IMR-90 (cell line): ENCODE data around the gene PTPRU. TPM values are rescaled to one million over a fixed set of nuclear protein-coding genes. Genes with fewer than 3 reads are reported as not detected.

Experiments used
- ATAC-seq: fragments of 200-7000 bp; cut with Tn5 transposase; 2 replicates; pipeline ENCODE4 v1.9.1; 2020; ENCODE audit warnings: low read depth, mild to moderate bottlenecking, moderate library complexity
- BruUV-seq: library from RNA; stranded (reverse); fragments of 400-500 nt; replicated peaks from 2 replicates; lab custom pipeline; 2021; lab: Mats Ljungman, UMichigan
- CTCF ChIA-PET: fragments of 300-600 bp; formaldehyde crosslinking; extraction: SDS; loops from one replicate; lab custom pipeline; 2021; ENCODE audit warnings: antibody characterized with exemption; lab: Yijun Ruan, JAX
- POLR2A ChIA-PET: fragments of 300-600 bp; sonication (Branson Sonifier 250); formaldehyde crosslinking; loops from one replicate; lab custom pipeline; 2022; ENCODE audit warnings: antibody characterized with exemption; ENCODE audit not compliant: unreplicated experiment; lab: Charles Lee
- DNase-seq: peaks from one replicate; pipeline ENCODE4 v3.0.0; 2013
- H2AFZ ChIP-seq: replicated peaks from 2 replicates; pipeline ENCODE3; 2013; ENCODE audit warnings: low read length, mild to moderate bottlenecking; ENCODE audit not compliant: poor library complexity
- H2AK5ac ChIP-seq: 2 replicates; pipeline ENCODE4 v1.6.1; 2013; ENCODE audit warnings: low read depth, low read length, inconsistent platforms
- H2AK9ac ChIP-seq: replicated peaks from 2 replicates; pipeline ENCODE3; 2013; ENCODE audit warnings: mild to moderate bottlenecking, low read depth, low read length, moderate library complexity; ENCODE audit not compliant: poor library complexity
- H2BK120ac ChIP-seq: 2 replicates; pipeline ENCODE4 v1.6.1; 2013; ENCODE audit warnings: low read depth, low read length, inconsistent platforms
- H2BK15ac ChIP-seq: 3 replicates; pipeline ENCODE4 v1.6.1; 2013; ENCODE audit warnings: low read depth, low read length, inconsistent platforms
- H2BK20ac ChIP-seq: 2 replicates; pipeline ENCODE4 v1.6.1; 2013; ENCODE audit warnings: low read depth, mild to moderate bottlenecking, inconsistent platforms, low read length, moderate library complexity
- H2BK5ac ChIP-seq: 2 replicates; pipeline ENCODE4 v1.6.1; 2013; ENCODE audit warnings: mild to moderate bottlenecking, low read depth, low read length, inconsistent platforms; ENCODE audit not compliant: poor library complexity, severe bottlenecking
- H3K14ac ChIP-seq: replicated peaks from 2 replicates; pipeline ENCODE4 v1.6.1; 2013; ENCODE audit warnings: low read depth, low read length, inconsistent platforms
- H3K18ac ChIP-seq: 2 replicates; pipeline ENCODE4 v1.6.1; 2013; ENCODE audit warnings: low read depth, low read length, control low read depth
- H3K23ac ChIP-seq: 2 replicates; pipeline ENCODE4 v1.6.1; 2013; ENCODE audit warnings: low read depth, low read length, inconsistent platforms
- H3K27ac ChIP-seq: 2 replicates; pipeline ENCODE4 v1.5.1; 2013; ENCODE audit warnings: mild to moderate bottlenecking, control low read depth, low read length; ENCODE audit not compliant: insufficient read depth
- H3K27me3 ChIP-seq: 2 replicates; pipeline ENCODE4 v1.6.1; 2013; ENCODE audit warnings: low read length; ENCODE audit not compliant: control insufficient read depth, insufficient read depth
- H3K36me3 ChIP-seq: 2 replicates; pipeline ENCODE4 v1.6.1; 2013; ENCODE audit warnings: low read length, mixed read lengths; ENCODE audit not compliant: control insufficient read depth, insufficient read depth
- H3K4ac ChIP-seq: 2 replicates; pipeline ENCODE4 v1.6.1; 2013; ENCODE audit warnings: low read depth, low read length, inconsistent platforms
- H3K4me1 ChIP-seq: 2 replicates; pipeline ENCODE4 v1.6.1; 2013; ENCODE audit warnings: low read length, mixed read lengths; ENCODE audit not compliant: control insufficient read depth, insufficient read depth
- H3K4me2 ChIP-seq: 2 replicates; pipeline ENCODE4 v1.6.1; 2013; ENCODE audit warnings: low read depth, mild to moderate bottlenecking, control low read depth, low read length, moderate library complexity
- H3K4me3 ChIP-seq: 2 replicates; pipeline ENCODE4 v1.5.1; 2013; ENCODE audit warnings: low read depth, mild to moderate bottlenecking, control low read depth, low read length, moderate library complexity; ENCODE audit not compliant: insufficient read depth
- H3K56ac ChIP-seq: 2 replicates; pipeline ENCODE4 v1.6.1; 2013; ENCODE audit warnings: low read length, inconsistent platforms; ENCODE audit not compliant: insufficient read depth; ENCODE audit errors: extremely low read depth
- H3K79me1 ChIP-seq, 2 experiments: 2 replicates each; pipeline ENCODE4 v1.6.1; 2013; ENCODE audit warnings: low read length in 2 of 2, inconsistent platforms in 1 of 2, low read depth in 1 of 2
- H3K9ac ChIP-seq: 2 replicates; pipeline ENCODE4 v1.6.1; 2013; ENCODE audit warnings: low read depth, low read length, control low read depth
- H3K9me1 ChIP-seq: 2 replicates; pipeline ENCODE4 v1.6.1; 2013; ENCODE audit warnings: low read length, inconsistent platforms; ENCODE audit not compliant: insufficient read depth
- H3K9me3 ChIP-seq: 2 replicates; pipeline ENCODE4 v1.6.1; 2013; ENCODE audit warnings: low read length; ENCODE audit not compliant: control insufficient read depth, insufficient read depth
- H4K20me1 ChIP-seq: 2 replicates; pipeline ENCODE4 v1.6.1; 2013; ENCODE audit warnings: low read length, inconsistent platforms; ENCODE audit not compliant: insufficient read depth
- H4K5ac ChIP-seq: 2 replicates; pipeline ENCODE4 v1.6.1; 2013; ENCODE audit warnings: mild to moderate bottlenecking, low read depth, low read length, control low read depth
- H4K8ac ChIP-seq, 2 experiments: 2 replicates each; pipeline ENCODE4 v1.6.1; 2013; ENCODE audit warnings: low read depth in 2 of 2, low read length in 2 of 2, control low read depth in 1 of 2, inconsistent platforms in 1 of 2
- H4K91ac ChIP-seq: 2 replicates; pipeline ENCODE4 v1.6.1; 2013; ENCODE audit warnings: low read depth, low read length, inconsistent platforms; ENCODE audit not compliant: insufficient read depth
- BHLHE40 ChIP-seq: fragments of 150-350 bp; IDR thresholded peaks from 2 replicates; pipeline ENCODE4 v1.6.1; 2016; ENCODE audit warnings: mild to moderate bottlenecking, low read depth, low read length
- CEBPB ChIP-seq: IDR thresholded peaks from 2 replicates; pipeline ENCODE4 v1.6.1; 2012; ENCODE audit warnings: low read depth, low read length, improper control_type of control experiment
- CHD1 ChIP-seq: IDR thresholded peaks from 2 replicates; pipeline ENCODE4 v1.6.1; 2012; ENCODE audit warnings: low read depth, low read length, improper control_type of control experiment
- FOS ChIP-seq: fragments of 150-350 bp; IDR thresholded peaks from 2 replicates; pipeline ENCODE4 v1.6.1; 2016; ENCODE audit warnings: low read depth, low read length
- MAFK ChIP-seq: IDR thresholded peaks from 2 replicates; pipeline ENCODE4 v1.6.1; 2012; ENCODE audit warnings: low read depth, low read length, improper control_type of control experiment
- MAZ ChIP-seq: IDR thresholded peaks from 2 replicates; pipeline ENCODE4 v1.6.1; 2012; ENCODE audit warnings: low read depth, mild to moderate bottlenecking, low read length, improper control_type of control experiment, moderate library complexity, borderline replicate concordance
- MXI1 ChIP-seq: IDR thresholded peaks from 2 replicates; pipeline ENCODE4 v1.6.1; 2012; ENCODE audit warnings: low read depth, mild to moderate bottlenecking, low read length, moderate library complexity, borderline replicate concordance
- NFE2L2 ChIP-seq: fragments of 150-350 bp; IDR thresholded peaks from 2 replicates; pipeline ENCODE4 v1.6.1; 2016; ENCODE audit warnings: low read depth, mild to moderate bottlenecking, low read length
- POLR2A ChIP-seq: IDR thresholded peaks from 2 replicates; pipeline ENCODE4 v1.6.1; 2012; ENCODE audit warnings: mild to moderate bottlenecking, low read depth, low read length
- RAD21 ChIP-seq: IDR thresholded peaks from 2 replicates; pipeline ENCODE4 v1.6.1; 2012; ENCODE audit warnings: low read length, improper control_type of control experiment
- RCOR1 ChIP-seq: IDR thresholded peaks from 2 replicates; pipeline ENCODE4 v1.6.1; 2012; ENCODE audit warnings: mild to moderate bottlenecking, low read length, improper control_type of control experiment; ENCODE audit not compliant: insufficient replicate concordance
- RFX5 ChIP-seq: IDR thresholded peaks from 2 replicates; pipeline ENCODE4 v1.8.0; 2012; ENCODE audit warnings: low read depth, mild to moderate bottlenecking, low read length, moderate library complexity
- SMC3 ChIP-seq: fragments of 150-350 bp; IDR thresholded peaks from 2 replicates; pipeline ENCODE4 v1.6.1; 2016; ENCODE audit warnings: low read depth, mild to moderate bottlenecking, antibody characterized with exemption, low read length, moderate library complexity
- whole genome bisulfite sequencing, 2 experiments: methylation state at CpG; one replicate each; pipeline versions ENCODE4 v1.1.5 to v1.1.7; 2013; ENCODE audit warnings: missing lambda C conversion rate in 2 of 2; ENCODE audit not compliant: insufficient read length in 1 of 2; ENCODE audit errors: extremely low coverage in 2 of 2; 5-methylcytosine and 5-hydroxymethylcytosine counted together
- dilution Hi-C: fragments of 300-500 bp; cut with HindIII; formaldehyde crosslinking; loops from one replicate; pipeline ENCODE4 v1.14.3; 2018; ENCODE audit warnings: low sequenced_read_pairs; ENCODE audit not compliant: unreplicated experiment
- in situ Hi-C: fragments of 300-500 bp; cut with MboI; formaldehyde crosslinking; loops from 3 replicates; pipeline ENCODE4 v1.14.3; 2019; ENCODE audit warnings: low sequenced_read_pairs, inconsistent platforms, mixed read lengths
- intact Hi-C: fragments of 100-400 bp; cut with micrococcal nuclease; formaldehyde crosslinking; loops from 2 replicates; pipeline ENCODE4 v1.10.0; 2022
- polyA plus RNA-seq, 3 experiments: library from polyadenylated mRNA; depleted of rRNA; stranded (reverse); fragments of >200 nt; gene quantifications; 2 replicates each; pipeline ENCODE4 v1.2.3, GENCODE V29; 2012; ENCODE audit warnings: low replicate concordance in 1 of 3
- total RNA-seq: library from RNA; depleted of rRNA; stranded (reverse); fragments of >200 nt; gene quantifications from 2 replicates; pipeline ENCODE4 v1.2.3, GENCODE V29; 2012
- TF ChIP-seq, protein P1 (sequence below): fragments of 150-350 bp; IDR thresholded peaks from 2 replicates; pipeline ENCODE4 v1.6.1; 2016; ENCODE audit warnings: low read depth, mild to moderate bottlenecking, low read length, moderate library complexity, borderline replicate concordance
- TF ChIP-seq, protein P2 (sequence below): fragments of 150-350 bp; IDR thresholded peaks from 2 replicates; pipeline ENCODE4 v1.6.1; 2017; ENCODE audit warnings: mild to moderate bottlenecking, antibody characterized with exemption, low read length, low read depth
- TF ChIP-seq, protein P3 (sequence below): conservative IDR thresholded peaks from 2 replicates; pipeline ENCODE4 v1.5.1; 2012; ENCODE audit warnings: mild to moderate bottlenecking, low read depth, low read length, improper control_type of control experiment

PTPRU gene
- total and polyA plus RNA-seq, 2 of the 4 experiments (the other 2 are of a cell fraction), result 7.0 to 10.7 TPM

DNA sequence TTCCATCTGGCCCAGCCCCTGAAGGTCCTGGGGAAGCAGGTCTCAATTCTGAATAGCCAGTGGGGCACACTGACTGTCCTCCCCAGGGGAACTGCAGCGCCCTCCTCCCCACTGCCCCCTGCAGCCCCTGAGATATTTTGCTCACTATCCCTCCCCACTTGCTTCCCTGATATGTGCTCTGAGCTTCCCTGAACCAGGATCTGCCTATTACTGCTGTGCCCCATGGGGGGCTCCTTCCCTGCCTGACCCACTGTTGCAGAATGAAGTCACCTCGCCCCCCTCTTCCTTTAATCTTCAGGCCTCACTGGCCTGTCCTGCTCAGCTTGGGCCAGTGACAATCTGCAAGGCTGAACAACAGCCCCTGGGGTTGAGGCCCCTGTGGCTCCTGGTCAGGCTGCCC lies 89.8 kb downstream of the PTPRU start:
- Histone ChIP-seq H3K4me1 (no peaks in the 10 kb centered on the region), H3K79me1 (no peaks in the 10 kb centered on the region), H2BK15ac (no peak overlapping the region), H3K4me3 (no peak overlapping the region), H4K8ac (no peak overlapping the region), H4K91ac (no peak overlapping the region), H3K14ac (no peak overlapping the region), H4K5ac (no peak overlapping the region), H2AFZ (no peak overlapping the region), H3K9me3 (no peaks in the 10 kb centered on the region), H3K9me1 (no peaks in the 10 kb centered on the region), H3K23ac (no peak overlapping the region), H3K4me2 (no peak overlapping the region), H3K27me3 (no peaks in the 10 kb centered on the region), H3K9ac (no peak overlapping the region), H4K20me1 (no peaks in the 10 kb centered on the region), H3K56ac (no peak overlapping the region), H3K18ac (no peak overlapping the region), H2BK120ac (no peak overlapping the region), H2AK9ac (no peak overlapping the region), H2AK5ac (no peak overlapping the region), H3K4ac (no peak overlapping the region), H2BK5ac (no peak overlapping the region), H3K36me3 (no peaks in the 10 kb centered on the region; the same call in 1 of the 2 replicates), H2BK20ac (no peak overlapping the region), H3K27ac (no peak overlapping the region)
- ChIA-PET CTCF (no interaction called here), POLR2A (interaction anchor here (0.6 kb wide), 1 partner anchor 1703 kb away, joined by 4 read pairs; no protein-coding TSS in a partner anchor)
- ATAC-seq (no peak), DNase-seq (no peak)
- intact Hi-C loops (no loop called here), dilution Hi-C loops (no loop called here), in situ Hi-C loops (no loop called here)
- no CpG with 5 or more reads among the region's 2 CpGs for WGBS, 2 experiments
- TF ChIP-seq, protein P1, sequence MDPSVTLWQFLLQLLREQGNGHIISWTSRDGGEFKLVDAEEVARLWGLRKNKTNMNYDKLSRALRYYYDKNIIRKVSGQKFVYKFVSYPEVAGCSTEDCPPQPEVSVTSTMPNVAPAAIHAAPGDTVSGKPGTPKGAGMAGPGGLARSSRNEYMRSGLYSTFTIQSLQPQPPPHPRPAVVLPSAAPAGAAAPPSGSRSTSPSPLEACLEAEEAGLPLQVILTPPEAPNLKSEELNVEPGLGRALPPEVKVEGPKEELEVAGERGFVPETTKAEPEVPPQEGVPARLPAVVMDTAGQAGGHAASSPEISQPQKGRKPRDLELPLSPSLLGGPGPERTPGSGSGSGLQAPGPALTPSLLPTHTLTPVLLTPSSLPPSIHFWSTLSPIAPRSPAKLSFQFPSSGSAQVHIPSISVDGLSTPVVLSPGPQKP, result no peak
- TF ChIP-seq, protein P2, sequence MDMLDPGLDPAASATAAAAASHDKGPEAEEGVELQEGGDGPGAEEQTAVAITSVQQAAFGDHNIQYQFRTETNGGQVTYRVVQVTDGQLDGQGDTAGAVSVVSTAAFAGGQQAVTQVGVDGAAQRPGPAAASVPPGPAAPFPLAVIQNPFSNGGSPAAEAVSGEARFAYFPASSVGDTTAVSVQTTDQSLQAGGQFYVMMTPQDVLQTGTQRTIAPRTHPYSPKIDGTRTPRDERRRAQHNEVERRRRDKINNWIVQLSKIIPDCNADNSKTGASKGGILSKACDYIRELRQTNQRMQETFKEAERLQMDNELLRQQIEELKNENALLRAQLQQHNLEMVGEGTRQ, result no peak
- TF ChIP-seq BHLHE40 (no peak), RFX5 (no peak), RAD21 (no peak), NFE2L2 (no peak), CHD1 (no peak), RCOR1 (no peak), SMC3 (no peak), MAFK (no peak), MAZ (no peak), MXI1 (no peak), POLR2A (no peak), CEBPB (no peak), FOS (no peak)
- TF ChIP-seq, protein P3, sequence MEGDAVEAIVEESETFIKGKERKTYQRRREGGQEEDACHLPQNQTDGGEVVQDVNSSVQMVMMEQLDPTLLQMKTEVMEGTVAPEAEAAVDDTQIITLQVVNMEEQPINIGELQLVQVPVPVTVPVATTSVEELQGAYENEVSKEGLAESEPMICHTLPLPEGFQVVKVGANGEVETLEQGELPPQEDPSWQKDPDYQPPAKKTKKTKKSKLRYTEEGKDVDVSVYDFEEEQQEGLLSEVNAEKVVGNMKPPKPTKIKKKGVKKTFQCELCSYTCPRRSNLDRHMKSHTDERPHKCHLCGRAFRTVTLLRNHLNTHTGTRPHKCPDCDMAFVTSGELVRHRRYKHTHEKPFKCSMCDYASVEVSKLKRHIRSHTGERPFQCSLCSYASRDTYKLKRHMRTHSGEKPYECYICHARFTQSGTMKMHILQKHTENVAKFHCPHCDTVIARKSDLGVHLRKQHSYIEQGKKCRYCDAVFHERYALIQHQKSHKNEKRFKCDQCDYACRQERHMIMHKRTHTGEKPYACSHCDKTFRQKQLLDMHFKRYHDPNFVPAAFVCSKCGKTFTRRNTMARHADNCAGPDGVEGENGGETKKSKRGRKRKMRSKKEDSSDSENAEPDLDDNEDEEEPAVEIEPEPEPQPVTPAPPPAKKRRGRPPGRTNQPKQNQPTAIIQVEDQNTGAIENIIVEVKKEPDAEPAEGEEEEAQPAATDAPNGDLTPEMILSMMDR, result no peak
- BruUV-seq, result no TSS peak
